K562 (cell line): ENCODE data around the gene ZNRD2. TPM values are rescaled to one million over a fixed set of nuclear protein-coding genes. Genes with fewer than 3 reads are reported as not detected.
A peak's percentile ranks its signal among the peaks of the same experiment; 100 is the strongest.

Experiments used
- DEAF1 ChIP-seq: fragments of 450-650 bp; formaldehyde crosslinking; IDR thresholded peaks from 2 replicates; pipeline ENCODE4 v1.4.0; 2020; ENCODE audit warnings: mild to moderate bottlenecking, moderate library complexity
- POLR2AphosphoS2 ChIP-seq: IDR thresholded peaks from 2 replicates; pipeline ENCODE4 v1.6.1; 2012; ENCODE audit warnings: low read length, improper control_type of control experiment
- POLR2G ChIP-seq: fragments of 200-400 bp; formaldehyde crosslinking; IDR thresholded peaks from 2 replicates; pipeline ENCODE4 v1.6.1; 2017; ENCODE audit warnings: low read depth, mild to moderate bottlenecking, antibody characterized with exemption, low read length, moderate library complexity
- RB1 ChIP-seq: fragments of 450-650 bp; IDR thresholded peaks from 2 replicates; pipeline ENCODE4 v1.6.1; 2017; ENCODE audit warnings: low read depth, mild to moderate bottlenecking
- polyA plus RNA-seq, 8 experiments: library from polyadenylated mRNA; depleted of rRNA in 4 of 8; stranded (reverse) in 5 of 8; unstranded in 3 of 8; fragments of >200 nt; fragmentation: Nextera tagmentation in 2 of 8; fragmentation: Illumina TruSeq in 1 of 8; extraction: Ambion mirVana in 2 of 8; extraction: Trizol in 1 of 8; gene quantifications; 2 replicates each; pipeline versions ENCODE4 v1.2.1 to v1.2.3, GENCODE V29; 2011 to 2014; ENCODE audit warnings: inconsistent platforms in 1 of 8, missing spikeins in 1 of 8
- total RNA-seq, 7 experiments: library from RNA; depleted of rRNA in 6 of 7; stranded (reverse); fragments of >200 nt in 6 of 7; fragmentation: Illumina TruSeq in 2 of 7; extraction: Trizol in 2 of 7; gene quantifications; 2 replicates each; pipeline versions ENCODE4 v1.2.1 to v1.2.3, GENCODE V29; 2011 to 2021; ENCODE audit warnings: low replicate concordance in 1 of 7
- TF ChIP-seq, protein P1 (sequence below), 2 experiments: fragments of 450-650 bp; formaldehyde crosslinking in 1 of 2; IDR thresholded peaks; 2 replicates each; pipeline versions ENCODE4 v1.4.0 to v1.6.1; 2014 to 2020; ENCODE audit warnings: mild to moderate bottlenecking in 2 of 2, borderline replicate concordance in 1 of 2, low read depth in 1 of 2

The ZNRD2 gene
- total and polyA plus RNA-seq, 9 of the 15 experiments (the other 6 are each of a cell fraction or from before 2014, with no cell fraction given), result 13.4 to 129 (median 60.4) TPM

DNA sequence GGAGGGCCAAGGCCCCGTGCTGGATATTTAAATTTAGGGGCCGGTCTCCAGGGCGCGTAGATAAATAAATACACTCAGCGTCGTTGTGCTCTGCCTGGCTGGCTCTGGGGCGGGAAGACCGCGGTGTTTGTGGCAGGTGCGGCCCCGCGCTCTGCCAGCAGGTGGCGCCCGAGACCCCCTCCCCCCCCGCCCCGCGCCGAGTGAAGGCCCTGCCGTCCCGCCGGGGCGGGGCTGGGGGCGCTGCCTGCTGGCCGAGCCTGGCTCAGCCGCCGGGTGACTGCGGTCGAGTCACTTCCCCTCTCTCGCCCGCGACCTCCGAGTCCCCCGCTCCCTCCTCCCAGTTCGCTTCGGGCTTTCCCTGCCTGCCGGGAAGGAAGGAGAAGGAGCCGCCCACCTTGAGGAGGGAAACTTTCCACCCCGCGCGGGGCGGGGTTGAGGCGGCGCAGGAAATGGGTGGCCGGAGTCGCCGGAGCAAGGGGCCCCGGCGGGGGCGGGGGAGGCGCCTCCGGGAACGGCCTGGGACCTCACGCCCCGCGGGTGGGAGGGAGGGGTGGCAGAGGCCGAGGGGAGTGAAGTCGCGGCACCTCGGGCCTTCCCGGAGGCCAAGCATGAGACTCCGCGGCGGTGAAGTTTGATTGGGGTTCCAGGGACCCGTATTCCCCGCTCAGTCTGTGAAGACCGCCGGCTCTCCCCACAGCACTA lies 4.0 kb downstream of the ZNRD2 start (continued):
- TF ChIP-seq POLR2G, result peak; percentile 76
- TF ChIP-seq DEAF1 (CRISPR knock-in tag), result peak; percentile 72
- TF ChIP-seq, protein P1, sequence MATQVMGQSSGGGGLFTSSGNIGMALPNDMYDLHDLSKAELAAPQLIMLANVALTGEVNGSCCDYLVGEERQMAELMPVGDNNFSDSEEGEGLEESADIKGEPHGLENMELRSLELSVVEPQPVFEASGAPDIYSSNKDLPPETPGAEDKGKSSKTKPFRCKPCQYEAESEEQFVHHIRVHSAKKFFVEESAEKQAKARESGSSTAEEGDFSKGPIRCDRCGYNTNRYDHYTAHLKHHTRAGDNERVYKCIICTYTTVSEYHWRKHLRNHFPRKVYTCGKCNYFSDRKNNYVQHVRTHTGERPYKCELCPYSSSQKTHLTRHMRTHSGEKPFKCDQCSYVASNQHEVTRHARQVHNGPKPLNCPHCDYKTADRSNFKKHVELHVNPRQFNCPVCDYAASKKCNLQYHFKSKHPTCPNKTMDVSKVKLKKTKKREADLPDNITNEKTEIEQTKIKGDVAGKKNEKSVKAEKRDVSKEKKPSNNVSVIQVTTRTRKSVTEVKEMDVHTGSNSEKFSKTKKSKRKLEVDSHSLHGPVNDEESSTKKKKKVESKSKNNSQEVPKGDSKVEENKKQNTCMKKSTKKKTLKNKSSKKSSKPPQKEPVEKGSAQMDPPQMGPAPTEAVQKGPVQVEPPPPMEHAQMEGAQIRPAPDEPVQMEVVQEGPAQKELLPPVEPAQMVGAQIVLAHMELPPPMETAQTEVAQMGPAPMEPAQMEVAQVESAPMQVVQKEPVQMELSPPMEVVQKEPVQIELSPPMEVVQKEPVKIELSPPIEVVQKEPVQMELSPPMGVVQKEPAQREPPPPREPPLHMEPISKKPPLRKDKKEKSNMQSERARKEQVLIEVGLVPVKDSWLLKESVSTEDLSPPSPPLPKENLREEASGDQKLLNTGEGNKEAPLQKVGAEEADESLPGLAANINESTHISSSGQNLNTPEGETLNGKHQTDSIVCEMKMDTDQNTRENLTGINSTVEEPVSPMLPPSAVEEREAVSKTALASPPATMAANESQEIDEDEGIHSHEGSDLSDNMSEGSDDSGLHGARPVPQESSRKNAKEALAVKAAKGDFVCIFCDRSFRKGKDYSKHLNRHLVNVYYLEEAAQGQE (IDR thresholded peaks at IDR 0.05; ENCODE audit: borderline replicate concordance), result peak; percentile 51; the same call in 1 of the 2 replicates
- TF ChIP-seq, protein P1 (CRISPR knock-in tag; IDR thresholded peaks at IDR 0.05; ENCODE audit: low read depth), result no peak
- TF ChIP-seq POLR2AphosphoS2, result peak; percentile 62; the same call in 1 of the 2 replicates
- peak; percentile 96 for TF ChIP-seq RB1
